SKM-1 treated with dmso at 0.1 percent for 144 hours (cell line): Measurements from ENCODE around the gene ATP11B.
"Not testable (repeated sequence)": the region's sequence is repeated elsewhere in the genome, so short reads cannot be mapped to it uniquely, and the experiment has no call there.

Experiments used
- DNase-seq: peaks from one replicate; lab custom pipeline; 2025; ENCODE audit not compliant: unreplicated experiment; lab: John Stamatoyannopoulos, UW

The ATP11B gene

DNA sequence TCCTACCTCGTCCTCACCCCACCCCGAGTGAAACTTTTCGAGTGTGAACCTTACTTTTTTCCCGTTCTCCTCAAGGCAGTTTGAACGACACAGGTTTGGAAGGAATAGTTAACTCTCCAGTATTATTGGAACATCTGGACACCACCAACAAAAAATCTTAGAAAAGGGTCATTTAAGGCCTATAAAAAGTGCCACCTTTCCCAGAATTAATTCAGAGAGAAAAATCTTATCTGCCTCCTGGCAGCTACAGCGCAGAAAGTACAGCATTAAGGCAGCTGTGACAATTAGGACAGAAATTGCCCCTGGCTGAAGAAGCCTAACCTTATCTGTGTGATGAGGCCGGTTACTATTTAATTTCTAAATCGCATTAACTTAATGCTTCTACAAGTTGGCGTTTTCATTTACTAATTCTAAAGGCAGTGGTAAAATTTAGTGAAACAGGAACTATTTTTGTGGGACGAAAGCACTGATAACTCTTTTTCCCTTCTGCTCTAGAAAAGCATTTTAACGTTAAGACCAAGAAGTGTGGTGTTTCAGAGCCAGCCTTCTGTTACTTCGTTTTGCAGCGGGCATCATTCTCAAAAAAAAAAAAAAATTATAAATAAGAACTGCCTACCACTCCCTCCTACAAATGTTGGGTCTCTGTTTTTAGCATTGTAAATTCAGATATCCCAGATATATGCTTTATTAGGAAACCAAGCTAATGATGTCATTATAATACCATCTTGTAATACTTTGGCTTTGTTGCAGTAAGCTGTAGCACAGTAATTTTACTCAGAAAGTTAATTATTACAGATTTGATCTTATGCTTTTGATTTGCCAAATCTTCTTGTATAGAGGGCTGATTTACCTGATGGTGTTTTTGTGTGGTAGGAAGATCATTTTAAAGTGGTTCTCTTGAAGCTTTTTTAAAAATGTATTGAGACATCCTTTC is 1.4 kb downstream of the ATP11B start:
- no peak for DNase-seq

DNA sequence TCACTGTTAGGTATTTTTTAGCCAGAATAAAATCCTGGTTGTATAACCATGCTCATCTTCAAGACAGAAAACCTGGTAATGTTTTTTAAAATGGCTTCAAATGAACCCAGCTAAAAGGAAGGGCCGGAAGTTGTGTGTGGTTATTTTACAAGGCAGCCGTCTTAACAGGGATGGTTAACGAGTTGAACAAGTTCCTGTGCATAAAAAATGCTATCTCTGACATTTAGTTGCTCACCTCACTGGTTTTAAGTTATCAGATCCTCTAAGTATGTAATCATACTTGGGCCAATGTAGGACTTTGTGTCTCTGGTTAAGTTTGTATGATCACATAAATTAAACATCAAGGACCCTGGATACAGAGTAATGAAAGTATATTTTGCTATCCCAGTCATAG is 2.1 kb downstream of the ATP11B start:
- peak; percentile 22 for DNase-seq

DNA sequence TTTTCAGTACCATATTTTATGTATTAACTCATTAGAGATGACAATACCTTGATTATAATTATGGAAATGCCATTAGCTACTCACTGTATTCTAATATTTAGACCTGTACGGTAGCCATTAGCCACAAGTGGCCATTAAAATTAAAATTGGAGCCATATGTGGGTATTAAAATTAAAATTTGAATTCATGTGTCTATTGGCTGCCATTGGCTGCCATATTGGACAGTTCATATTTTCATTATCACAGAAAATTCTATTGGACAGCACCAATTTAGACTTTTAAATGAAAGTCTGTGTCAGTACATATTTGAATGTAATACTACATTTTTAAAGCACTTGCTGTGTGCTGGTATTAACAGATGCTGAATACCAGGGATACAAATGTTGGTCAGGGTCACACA is 3.0 kb downstream of the ATP11B start:
- DNase-seq: no peak

DNA sequence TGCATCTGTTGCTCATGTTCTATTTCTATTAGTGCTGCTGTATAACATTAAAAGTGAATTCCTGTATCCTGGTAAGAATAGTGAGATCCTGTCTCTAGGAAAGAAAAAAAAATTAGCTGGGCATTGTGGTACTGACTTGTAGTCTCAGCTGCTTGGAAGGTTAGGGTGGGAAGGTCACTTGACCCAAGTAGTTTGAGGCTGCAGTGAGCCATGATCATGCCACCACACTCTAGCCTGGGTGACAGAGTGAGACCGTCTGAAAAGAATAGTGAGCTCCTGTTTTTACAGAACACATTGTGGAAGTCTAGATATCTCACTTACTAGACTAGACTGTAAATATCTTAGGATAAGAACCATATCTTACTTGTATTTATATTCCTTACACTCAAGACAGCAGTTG is 4.6 kb downstream of the ATP11B start:
- DNase-seq: no peak

DNA sequence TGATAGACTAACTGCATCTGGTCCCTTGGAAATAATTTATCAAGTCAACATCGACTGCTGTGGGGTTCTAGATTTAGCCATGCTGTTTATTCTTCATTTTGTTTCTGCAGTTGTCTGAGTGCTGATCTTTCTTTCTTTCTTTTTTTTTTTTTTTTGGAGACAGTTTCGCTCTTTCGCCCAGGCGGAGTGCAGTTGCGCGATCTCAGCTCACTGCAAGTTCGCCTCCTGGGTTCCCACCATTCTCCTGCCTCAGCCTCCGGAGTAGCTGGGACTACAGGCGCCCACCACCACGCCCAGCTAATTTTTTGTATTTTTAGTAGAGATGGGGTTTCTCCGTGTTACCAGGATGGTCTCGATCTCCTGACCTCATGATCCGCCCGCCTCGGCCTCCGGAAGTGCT is 5.8 kb downstream of the ATP11B start:
- not testable (repeated sequence) for DNase-seq

DNA sequence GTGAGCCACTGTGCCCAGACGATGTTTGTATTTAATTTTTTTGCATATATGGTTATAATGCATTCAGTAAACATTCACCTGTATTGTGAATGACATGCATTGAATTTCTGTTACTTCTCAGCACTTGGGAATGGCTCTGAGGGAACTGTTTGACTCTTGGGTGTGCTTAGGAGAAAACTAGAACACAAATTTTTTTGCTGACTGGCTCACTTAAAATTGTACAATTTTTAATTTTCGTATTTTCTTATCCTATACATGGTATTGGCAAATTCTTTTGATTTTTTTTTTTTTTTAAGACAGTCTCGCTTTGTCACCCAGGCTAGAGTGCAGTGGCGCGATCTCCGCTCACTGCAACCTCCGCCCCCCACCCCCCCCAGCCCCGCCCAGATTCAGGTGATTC is 7.2 kb downstream of the ATP11B start:
- DNase-seq: no peak

DNA sequence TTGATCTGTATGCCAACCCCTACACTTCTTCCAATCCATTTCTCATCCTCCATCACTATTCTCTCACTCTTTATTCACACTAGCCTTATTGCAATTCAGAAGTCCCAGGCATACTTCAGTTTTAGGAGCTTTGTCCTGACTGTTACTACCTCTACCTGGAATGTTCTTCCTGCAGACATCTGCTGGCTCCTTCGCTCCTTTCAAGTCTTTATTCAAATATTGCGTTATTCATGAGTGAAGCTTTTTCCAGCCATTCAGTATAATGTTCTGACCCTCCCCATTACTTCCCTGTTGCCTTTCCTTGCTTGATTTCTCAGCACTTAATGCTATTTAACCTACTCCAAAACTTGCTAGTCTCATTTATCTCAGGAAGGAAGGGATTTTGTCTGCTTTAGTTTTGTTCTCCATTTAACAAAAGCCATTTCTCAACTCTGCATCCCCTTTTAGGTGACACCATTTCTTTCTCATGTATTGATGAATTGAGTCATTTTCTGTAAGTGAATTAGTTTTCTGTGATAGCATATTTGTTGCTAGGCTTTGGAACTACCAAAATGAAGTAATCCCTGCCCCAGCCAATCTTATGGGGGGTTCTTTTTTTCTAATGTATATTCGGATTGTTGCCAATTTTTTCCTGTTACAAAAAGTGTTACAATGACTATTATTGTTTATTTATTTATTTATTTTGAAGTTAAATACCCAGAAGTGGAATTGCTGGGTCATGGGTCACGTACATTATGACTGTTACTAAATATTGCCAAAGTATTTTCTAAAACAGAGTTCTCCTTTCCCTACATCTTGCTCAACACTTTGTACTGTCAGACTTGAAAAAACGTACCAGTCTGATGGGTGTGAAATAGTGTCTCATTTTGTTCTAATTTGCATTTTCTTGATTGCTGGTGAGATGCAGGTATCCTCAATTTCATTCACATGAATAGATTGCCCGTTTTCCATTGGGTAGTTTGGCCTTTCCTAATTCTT is 9.4 kb downstream of the ATP11B start:
- peak; percentile 87 for DNase-seq

DNA sequence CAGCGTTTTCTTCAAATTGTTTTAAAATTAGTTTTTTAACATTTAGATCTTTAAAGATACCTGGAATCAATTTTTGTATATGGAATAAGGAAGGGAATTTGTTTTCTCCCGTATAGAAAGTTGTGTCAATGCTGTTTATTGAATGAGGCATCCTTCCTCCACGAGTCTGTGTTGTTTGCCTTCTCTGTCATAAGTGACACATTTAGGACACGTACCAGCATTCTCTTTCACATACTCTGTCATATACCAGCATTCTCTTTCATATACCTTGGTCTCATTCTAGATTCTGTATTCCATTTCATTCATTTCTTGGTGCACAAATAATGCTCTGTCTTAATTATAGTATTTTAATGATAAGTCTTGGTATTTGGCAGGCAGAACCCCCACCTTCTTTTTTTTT is 10.3 kb downstream of the ATP11B start:
- no peak for DNase-seq

DNA sequence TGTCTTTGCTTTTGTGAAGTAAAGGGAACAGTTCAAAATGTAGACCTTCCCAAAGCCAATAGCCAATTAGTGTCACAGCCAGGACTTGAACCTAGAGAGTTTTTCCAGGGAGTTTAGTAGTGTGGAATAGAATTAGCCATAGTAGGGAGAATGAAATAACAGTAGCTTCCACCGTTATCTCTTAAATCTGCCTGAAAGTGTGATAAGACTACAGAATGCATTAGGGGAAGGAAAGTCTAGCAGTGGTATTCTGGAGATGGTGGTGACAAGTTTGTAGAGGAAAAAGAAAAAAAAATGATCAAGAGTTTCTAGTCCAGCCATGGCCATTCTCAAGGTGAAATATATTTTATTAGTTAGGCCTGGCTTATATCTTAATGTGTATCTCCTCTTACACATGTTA is 13.8 kb downstream of the ATP11B start:
- DNase-seq: no peak

DNA sequence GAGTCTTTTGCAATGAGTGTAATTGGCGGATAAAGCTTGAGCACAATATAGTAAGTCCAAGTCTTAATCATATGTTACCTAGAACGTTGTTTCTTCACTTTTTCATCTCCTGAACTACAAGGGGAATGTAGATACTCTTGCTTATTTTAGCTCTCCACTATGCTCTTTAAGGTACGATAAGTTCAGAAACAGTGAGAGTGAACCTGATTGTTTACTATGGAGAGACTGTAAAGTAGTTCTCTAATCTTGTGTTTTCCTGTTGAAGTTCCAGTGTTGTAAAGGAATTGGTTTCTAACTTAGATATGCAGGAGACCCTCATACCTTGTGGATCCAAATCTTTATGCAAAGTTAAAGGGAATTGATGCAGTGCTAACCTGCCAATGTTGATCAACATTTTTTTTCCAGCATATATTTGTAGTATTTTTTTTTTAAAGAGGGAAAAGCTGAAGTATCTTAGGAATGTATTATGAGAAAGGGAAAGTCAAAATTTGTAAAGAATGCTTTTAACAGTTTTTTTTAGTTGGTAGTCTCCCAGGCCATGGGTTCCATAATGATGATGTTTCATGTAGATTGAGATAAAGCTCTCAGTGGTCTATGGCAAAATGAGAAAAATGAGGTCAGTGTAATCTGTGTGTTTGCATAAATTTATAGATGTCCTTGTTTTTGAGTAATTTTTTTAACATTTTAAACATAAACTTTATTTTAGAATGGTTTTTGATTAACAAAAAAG is 14.9 kb downstream of the ATP11B start:
- no peak for DNase-seq

DNA sequence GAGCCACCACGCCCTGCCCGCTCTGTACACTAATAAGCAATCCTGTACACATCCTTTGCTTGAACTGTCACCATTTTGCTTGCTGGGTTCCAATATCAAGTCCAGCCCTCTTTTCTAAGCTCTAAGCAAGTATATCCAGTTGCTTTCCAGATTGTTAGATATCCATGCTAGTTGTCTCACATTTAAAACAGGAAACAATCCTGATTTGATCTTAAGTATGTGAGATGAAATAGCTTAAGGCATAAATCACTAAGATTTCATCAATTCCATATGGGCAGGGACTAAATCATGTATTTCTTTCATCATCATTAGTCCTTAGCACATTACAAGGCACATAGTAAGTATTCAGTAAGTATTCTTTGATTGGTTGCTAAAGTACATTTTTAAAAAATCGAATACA is 16.2 kb downstream of the ATP11B start:
- DNase-seq: no peak

DNA sequence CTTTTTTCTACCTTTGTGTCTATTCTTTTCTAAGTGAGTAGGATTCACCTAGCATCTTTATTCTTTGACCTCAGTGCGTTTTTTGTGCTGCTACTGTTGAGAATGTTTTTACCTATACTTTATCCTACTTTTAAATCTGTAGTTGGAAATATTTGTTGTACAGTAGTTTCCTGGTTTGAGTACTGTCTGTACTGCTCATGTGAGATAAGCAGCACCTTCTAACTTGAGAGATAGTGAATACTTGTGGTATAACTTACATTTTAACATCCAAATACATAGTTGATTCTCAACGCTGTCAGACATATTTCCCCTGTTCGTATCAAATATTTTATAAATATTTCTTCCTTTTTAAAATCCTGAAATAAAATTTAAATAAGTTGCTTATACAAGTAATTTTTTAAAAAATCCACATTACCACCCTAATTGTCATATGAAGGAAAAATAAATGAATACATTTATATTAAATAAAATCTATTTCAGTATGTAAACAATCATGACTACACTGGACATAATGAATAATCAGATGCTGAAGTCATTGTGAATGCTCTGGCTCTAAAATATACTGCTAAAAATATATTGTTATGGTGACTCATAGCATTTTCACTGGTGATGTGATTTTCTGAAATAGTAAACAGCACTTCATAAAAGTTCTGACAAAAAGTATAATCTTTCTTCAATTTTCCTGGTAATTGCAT is 17.4 kb downstream of the ATP11B start:
- no peak for DNase-seq

DNA sequence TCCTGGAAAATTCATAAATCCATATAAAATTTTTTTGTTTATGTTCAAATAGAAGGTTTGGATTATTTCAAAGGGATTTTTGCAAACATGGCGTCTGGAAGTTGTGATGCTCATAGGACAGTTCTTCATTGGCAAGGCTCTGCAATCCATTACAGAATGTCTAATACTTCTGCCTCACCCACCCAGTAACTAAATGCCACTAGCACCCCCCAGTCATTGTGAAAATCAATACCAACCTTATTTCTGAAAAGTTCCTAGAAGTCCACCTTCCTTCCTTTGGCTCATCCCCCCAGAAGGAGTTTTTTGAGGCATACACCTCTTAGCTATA is 17.9 kb downstream of the ATP11B start:
- no peak for DNase-seq

DNA sequence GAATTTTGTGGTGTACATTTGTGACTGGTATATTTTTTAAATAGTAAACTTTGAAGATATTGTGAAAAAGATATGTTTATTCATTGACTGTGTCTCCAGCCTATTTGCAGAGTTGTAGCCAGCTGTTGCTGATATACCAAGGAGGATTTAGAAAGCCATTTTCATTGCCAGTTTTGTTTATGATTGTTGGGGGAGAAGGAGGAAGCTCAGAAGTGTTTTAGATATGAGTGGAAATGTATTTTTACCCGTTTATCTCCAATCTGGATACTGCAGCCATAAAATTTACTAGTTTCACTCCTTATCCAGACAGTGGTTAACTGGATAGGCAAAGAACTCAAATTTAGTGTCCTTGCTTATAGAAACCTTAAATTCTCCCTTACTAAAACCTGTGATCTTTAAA is 18.8 kb downstream of the ATP11B start:
- DNase-seq: no peak

DNA sequence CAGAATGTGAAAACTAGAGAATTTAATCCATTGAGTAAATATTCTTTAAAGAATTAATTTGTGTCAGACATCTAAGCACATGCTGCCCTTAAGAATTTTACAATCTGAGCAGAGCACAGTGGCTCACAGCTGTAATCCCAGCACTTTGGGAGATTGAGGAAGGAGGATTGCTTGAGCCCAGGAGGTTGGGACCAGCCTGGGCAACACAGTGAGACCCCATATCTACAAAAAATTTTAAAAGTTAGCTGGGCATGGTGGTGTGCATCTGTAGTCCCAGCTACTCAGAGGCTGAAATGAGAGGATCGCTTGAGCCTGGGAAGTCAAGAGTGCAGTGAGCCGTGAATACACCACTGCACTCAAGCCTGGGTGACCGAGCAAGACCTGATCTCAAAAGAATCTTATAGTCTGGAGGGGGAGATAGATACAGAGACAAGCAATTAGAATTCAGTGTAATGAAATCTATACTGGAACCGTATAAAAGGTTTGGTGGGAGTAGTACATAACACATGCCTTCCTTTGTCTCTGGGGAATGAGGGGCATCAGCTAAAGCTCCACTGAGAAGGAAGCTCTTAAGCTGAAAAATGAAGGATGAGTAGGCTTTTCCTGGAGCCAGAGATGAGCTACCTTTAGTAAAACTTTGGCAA is 21.2 kb downstream of the ATP11B start:
- DNase-seq: no peak

DNA sequence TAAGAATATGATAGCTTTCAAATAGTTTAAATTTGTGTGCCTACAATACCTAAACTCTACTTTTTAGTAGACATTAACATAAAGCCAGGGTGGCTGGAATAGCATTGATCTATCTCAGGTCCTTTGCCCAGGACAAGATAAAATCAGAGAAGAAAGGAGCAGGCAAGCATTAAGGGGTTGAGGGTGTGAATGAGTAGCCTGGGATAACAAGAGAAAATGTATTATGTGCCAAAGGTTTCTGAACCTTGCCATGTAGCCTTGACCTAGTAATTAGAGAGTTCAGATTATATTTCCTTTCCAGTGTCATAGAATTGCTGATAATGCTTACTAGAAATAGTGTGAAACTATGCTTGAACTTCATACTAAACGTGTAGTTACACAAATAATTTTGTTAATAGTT is 22.9 kb downstream of the ATP11B start:
- no peak for DNase-seq

DNA sequence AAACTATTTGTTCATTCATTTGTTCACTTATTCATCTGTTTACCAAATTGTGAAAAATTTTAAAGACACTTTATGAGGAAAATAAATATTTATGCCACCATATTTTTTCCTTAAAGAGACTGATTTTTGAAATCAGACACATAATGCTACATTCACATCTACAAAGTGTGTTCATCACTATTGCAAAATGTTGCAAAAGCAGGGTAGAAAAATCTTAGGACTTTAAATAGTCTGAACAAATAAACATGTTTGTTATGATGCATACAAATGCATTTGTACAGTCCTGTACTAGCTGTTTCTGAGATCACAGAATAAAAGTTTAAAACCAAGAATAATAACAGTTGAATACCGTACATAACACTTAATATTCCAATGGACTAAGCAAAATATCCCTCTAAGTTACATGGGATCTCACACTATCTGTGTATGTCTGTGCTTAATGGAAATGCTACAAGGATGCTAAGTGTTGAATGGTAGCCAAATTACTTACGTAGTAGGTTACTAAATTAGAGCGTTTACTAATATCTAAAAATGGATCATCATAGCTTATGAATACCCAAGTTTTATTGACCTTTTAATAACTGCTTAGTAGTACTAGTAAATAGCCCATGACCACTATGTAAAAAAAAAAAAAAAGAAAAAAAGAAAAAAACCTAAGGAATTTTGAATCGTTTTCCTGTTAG is 25.1 kb downstream of the ATP11B start:
- no peak for DNase-seq

DNA sequence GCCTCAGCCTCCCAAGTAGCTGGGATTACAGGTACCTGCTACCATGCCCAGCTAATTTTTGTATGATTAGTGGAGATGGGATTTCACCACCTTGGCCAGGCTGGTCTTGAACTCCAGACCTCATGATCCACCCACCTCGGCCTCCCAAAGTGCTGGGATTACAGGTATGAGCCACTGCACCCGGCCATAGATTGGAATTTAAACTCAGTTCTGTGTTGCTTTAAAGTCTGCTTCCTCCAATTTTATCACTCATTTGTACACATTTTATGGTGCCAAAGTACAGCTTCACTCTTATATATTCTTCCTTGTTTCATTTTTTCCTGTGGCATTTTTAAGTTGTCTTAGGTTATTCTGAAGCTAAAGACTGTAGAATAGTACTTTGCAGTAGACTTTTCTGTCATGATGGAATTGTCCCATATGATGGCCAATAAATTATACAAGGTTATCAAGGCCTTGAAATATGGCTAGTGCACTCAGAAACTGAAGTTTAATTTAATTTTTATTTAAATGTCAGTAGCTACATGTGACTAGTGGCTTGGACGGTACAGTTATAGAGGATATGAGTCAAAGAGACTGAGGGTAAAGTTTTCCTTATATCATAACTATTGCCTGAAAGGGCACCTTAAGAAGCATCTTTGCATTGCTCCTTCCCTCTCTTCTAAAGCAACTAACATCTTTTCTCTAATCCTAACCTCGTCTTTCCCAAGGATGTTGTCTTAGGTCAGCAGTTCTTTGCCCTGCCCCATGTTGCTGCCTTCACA is 28.1 kb downstream of the ATP11B start:
- no peak for DNase-seq

DNA sequence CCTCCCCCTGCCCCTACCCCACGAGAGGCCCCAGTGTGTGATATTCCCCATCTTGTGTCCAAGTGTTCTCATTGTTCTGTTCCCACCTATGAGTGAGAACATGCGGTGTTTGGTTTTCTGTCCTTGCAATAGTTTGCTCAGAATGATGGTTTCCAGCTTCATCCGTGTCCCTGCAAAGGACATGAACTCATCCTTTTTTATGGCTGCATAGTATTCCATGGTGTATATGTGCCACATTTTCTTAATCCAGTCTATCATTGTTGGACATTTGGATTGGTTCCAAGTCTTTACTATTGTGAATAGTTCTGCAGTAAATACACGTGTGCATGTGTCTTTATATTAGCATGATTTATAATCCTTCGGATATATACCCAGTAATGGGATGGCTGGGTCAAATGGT is 29.0 kb downstream of the ATP11B start:
- DNase-seq: not testable (repeated sequence)
